ENCODE data around the gene AQP7. TPM values are rescaled to one million over a fixed set of nuclear protein-coding genes. Genes with fewer than 3 reads are reported as not detected.
"Not testable (repeated sequence)": the region's sequence is repeated elsewhere in the genome, so short reads cannot be mapped to it uniquely, and the experiment has no call there.

The AQP7 gene
- total RNA-seq, 1 donor from 2014 or later, result not detected

- no peak for DNase-seq
These were observed 35.3 kb downstream of the AQP7 start for GRCh38 chr9:33366979-33367480.

DNA sequence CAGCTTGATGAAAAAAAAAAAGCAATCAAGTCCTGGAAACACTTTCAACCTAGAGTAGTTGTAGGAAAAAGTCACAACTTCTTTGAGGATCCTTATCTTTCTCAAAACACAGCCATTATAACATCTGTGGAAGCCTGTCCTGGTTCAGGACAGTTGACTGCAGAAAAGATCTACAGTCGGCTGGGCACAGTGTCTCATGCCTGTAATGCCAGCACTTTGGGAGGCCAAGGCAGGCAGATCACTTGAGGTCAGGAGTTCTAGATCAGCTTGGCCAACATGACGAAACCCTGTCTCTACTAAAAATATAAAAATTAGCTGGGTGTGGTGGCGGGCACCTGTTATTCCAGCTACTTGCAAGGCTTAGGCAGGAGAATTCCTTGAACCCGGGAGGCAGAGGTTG lies 37.6 kb downstream of the AQP7 start:
- DNase-seq, result not testable (repeated sequence)

DNA sequence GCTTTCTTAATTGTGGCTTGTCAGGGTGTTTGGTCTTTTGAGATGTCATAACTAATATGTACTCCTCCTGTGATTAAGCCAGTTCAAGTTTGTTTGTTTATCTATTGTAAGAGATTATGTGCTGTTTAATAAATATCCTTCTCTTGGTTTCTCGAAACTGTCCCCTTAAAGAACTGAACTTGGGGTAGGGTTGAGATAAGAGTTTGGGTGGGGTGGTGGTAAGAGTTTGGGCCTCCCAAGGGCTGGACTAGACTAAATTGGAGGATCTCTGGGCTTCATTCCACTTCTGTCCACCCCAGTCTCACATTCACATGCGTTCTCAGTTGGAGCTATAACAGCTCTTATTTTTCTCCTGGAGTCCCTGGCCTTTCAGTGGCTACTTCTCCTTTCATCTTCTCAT lies 38.2 kb downstream of the AQP7 start:
- DNase-seq, result no peak

DNA sequence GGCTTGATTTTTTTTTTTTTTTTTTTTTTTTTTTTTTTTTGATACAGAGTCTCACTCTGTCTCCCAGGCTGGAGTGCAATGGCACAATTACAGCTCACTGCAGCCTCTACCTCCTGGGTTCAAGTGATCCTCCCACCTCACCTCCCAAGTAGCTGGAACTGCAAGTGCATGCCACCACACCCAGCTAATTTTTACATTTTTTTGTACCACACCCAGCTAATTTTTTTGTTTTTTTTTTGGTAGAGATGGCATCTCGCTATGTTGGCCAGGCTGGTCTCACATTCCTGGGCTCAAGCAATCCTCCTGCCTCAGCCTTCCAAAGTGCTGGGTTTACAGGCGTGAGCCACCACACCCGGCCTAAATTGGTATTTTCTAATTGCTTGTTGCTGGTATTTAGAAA lies 43.7 kb downstream of the AQP7 start:
- DNase-seq, result not testable (repeated sequence)

- DNase-seq, result no peak
These were observed 46.4 kb downstream of the AQP7 start for GRCh38 chr9:33355933-33356332.

- DNase-seq, result peak; percentile 71
These were observed 47.6 kb downstream of the AQP7 start for GRCh38 chr9:33354651-33355211.

- DNase-seq, result no peak
These were observed 50.8 kb downstream of the AQP7 start for GRCh38 chr9:33351547-33351946.

GRCh38 chr9:33350310-33350709 lies 52.1 kb downstream of the AQP7 start:
- DNase-seq, result peak; percentile 43

GRCh38 chr9:33349743-33350142 lies 52.6 kb downstream of the AQP7 start:
- no peak for DNase-seq

GRCh38 chr9:33348998-33349397 lies 53.4 kb downstream of the AQP7 start:
- DNase-seq, result no peak

DNA sequence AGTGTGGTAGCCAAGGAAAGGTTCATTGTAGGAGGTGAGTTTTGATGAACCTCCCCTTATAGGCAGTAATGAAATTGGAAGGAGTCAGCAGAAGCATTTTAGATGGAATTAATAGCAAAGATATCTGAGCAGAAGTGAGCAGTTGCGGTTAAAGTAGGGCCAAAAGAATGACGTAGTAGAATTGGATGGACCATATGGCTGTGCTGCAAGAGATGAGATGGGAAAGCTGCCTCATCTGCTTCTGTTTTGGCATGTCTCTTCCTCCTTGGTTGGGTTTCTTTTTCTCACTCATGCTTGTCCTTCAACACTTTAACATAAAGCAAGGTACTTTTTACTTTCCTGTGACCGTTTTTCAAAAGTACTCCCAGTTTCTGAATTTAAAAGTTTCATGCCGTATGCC lies 55.8 kb downstream of the AQP7 start:
- no peak for DNase-seq

GRCh38 chr9:33344145-33344544 lies 58.2 kb downstream of the AQP7 start:
- no peak for DNase-seq

DNA sequence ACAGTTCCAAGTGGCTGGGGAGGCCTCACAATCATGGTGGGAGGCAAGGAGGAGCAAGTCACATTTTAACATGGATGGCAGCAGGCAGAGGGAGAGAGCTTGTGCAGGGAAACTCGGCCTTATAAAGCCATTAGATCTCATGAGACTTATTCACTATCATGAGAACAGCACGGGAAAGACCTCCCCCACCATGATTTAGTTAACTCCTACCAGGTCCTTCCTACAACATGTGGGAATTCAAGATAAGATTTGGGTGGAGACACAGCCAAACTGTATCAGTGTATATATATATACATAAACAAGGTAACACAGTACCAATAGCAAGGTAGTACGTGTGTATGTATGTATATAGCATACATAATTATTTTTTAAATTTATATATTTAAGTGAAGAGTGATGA lies 61.2 kb downstream of the AQP7 start:
- DNase-seq, result no peak

- DNase-seq, result no peak
These were observed 62.2 kb downstream of the AQP7 start for GRCh38 chr9:33340186-33340585.

Other genes starting within 250 kb of the AQP7 start
- 14.1 and 35.7 TPM in 2 replicates for gene B4GALT1, start 235.2 kb downstream of the AQP7 start, total RNA-seq
- gene SPINK4, start 162.4 kb downstream of the AQP7 start, total RNA-seq, result not detected in 2 replicates
- 39.7 and 48.3 TPM in 2 replicates for gene BAG1, start 137.9 kb downstream of the AQP7 start, total RNA-seq
- gene CHMP5, start 137.5 kb downstream of the AQP7 start, total RNA-seq, result 106 and 116 TPM in 2 replicates
- 14.5 and 17.7 TPM in 2 replicates for gene NFX1, start 112.1 kb downstream of the AQP7 start, total RNA-seq
- gene AQP3, start 45.0 kb upstream of the AQP7 start, total RNA-seq, result under 0.01 and 0.51 TPM in 2 replicates
- 15.5 and 30.2 TPM in 2 replicates for gene NOL6, start 71.4 kb upstream of the AQP7 start, total RNA-seq
- gene ANKRD18B, start 121.7 kb upstream of the AQP7 start, total RNA-seq, result under 0.01 and 1.4 TPM in 2 replicates

Data from dermis blood vessel endothelial cell (primary cell).